HL-60/S4 treated with phorbol 12-myristate 13-acetate at 8.2 ng/mL for 4 days and 3 days (cell line): ENCODE measurements around the gene TMA16.

Experiments
- in situ Hi-C: fragments of 300-500 bp; cut with MboI; formaldehyde crosslinking; loops from 2 replicates; pipeline ENCODE4 v1.15.0; 2022; ENCODE audit warnings: low sequenced_read_pairs

TMA16 gene

DNA sequence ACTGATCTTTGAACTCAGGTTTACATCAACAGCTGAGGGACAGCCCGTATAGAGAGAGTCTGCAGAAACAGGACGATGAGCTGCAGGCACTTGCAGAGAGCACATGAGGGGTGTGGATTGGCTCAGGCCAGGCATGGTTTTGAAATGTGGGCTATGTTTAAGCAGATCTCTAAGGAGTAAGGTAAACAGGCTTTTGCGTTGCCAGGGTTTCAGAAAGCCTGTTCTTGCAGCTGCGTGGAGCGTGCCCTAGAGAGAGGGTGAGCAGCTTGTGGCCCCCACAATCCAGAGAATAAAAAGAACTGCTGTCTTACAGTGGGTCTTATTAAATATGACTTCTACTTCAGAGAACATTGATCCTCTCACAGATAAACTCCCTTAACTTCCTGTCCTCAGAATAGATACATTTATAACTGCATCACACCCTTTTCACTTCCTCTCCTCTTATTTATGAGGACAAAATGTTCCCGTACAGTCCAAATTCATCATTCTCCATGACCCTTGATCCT lies 64.1 kb downstream of the TMA16 start:
- in situ Hi-C loops = loop anchor here (10.0 kb wide), 1 partner anchor 116 kb away; no protein-coding TSS in a partner anchor

DNA sequence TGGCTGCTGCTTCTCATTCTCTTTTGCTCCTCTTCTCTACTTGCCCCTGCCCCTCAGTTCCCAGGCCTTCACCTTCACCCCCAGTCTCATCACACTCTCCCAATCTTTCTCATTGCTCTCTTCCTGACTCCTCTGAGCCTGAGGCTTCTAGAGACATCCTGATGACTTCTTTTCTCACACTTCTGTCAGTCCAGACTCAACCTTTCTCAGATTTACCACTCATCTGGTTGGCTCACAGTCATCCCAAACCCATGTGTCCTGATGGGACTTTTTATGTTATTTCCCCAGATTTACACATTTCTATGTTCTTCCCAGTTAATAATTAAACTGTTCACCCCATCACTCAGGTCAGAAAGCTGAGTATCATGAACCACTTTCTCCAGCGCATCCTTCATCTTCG lies 68.0 kb downstream of the TMA16 start:
- in situ Hi-C loops = no loop called here

DNA sequence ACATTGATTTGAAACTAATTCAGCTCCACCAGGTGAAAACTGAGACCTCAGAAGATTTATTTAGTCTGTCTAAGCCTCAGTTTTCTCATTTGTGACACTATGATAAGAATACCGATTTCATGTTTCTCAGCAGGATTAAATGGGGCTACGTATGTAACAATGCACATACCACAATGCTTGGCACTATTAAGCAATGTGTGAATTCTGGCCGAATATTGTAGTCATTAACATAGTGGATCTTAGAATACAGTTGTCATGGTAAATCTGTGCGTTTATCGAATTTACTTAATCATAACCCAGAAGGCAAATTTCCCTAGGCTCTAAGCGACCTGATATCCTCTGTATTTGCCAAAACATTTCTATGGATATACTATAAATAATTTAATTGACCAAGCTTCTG lies 69.1 kb downstream of the TMA16 start:
- in situ Hi-C loops = no loop called here

DNA sequence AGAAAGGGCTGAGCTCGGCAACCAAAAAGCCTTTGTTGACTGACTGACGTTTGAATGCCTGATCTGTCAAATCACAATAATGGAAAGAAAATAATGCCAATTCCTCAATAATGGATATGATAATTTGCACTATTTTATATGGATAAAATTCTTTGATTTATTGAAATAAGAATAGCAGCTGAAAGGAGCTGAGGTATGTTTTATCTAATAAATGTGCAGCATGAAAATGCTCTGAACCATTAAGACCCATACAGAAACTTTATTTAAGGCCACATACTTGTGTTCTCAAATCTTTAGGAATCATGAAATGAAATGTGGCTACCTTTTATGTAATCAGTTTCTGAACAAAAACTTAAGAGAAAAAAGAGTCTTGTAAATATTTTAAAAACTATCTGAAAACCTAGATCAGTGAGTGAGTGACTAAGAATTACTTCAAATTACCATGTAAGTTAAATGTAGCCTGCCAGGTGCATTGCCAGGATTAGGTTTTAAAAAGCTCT lies 69.8 kb downstream of the TMA16 start:
- in situ Hi-C loops = no loop called here

DNA sequence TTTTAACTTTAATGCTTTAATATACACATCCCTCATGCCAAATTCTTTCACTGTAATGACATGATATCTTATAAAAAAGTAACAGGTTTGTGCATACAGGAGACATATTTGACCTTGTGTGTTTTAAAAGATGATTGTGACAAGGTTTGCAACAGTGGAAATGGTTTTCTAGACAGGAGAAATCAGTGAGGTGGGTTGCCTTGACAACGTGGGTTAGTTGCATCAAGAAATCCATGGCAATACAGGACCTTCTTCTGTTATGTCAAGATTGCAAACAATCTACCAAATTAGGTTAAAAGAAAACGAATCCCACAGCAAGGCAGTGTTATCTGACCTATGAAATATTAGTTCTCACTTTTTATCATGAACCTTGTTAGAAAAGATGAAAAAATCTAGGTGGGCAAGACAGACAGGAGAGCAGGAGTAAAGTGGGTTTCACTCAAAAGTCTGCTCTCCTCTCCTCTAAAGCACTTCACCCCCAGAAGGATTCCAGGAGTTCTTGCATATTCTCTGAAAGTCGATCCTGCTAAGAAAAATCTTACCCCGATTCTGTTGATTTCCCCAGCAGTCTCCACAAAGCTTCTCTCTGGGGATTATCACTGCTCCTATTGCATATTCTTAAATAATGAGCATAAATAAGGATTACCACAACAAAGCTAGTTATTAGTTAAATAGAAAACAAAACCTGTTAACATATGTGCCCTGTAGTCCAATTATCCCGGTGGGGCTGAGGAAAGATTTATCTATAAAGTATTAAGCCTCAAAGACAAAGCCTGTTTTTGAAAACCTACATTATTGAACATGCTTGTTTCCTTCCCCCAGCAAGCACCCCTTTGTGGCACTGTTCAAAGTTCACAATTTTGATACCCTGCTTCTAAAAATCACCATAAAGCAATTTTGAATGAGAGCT lies 71.0 kb downstream of the TMA16 start:
- in situ Hi-C loops = no loop called here

DNA sequence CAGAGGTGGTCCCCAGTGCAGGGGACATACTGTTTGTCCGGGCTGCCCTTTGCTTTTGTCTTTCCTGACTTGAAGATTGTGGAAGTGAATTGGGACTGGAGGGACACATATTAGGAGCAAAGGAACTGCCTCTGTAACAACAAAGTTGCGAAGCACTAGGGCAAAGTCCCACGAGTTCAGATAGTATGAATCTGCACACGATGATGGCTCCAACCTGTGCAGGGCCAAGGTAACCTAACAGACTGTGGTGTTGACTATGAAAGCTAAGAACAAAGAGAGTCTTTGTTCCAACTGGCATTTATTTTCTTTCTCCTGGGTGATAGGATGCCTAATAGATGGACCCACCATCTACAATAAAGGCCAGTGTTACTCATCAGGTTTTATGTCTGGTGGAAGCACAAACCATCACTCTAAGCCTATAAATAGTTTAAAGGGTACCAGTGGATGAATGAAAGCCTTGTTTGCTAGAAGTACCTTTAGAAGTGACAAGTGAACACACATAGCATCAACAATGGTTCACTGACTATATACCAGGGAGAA lies 71.8 kb downstream of the TMA16 start:
- in situ Hi-C loops = no loop called here

DNA sequence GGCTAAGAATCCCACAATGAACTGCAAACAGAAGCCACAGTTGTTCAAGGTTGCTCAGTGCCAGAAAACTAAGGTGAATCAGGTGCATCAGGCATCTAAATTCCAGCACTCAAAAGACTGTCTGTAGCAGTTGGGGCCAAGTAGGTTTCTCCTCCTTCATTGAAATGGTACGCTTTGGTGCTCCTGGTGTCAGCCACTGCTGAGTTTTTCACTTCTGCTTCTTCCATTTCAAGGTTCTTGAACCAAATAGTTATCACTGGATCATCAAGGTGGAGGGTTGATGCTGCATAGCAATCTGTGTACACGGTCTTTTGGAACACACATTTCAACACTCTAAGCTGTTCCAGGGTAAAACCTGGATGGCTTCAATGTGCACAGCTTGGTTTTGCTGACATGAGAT lies 74.4 kb downstream of the TMA16 start:
- in situ Hi-C loops = no loop called here
